GM23338 (cell line): ENCODE results near the gene IL20. TPM values are rescaled to one million over a fixed set of nuclear protein-coding genes. Genes with fewer than 3 reads are reported as not detected.

ENCODE experiments used
- ATAC-seq: fragments of 200-7000 bp; cut with Tn5 transposase; 3 replicates; pipeline ENCODE4 v1.9.1; 2020
- DNase-seq: peaks from one replicate; pipeline ENCODE4 v3.0.0-alpha.2; 2015; ENCODE audit warnings: low spot score
- H2AFZ ChIP-seq: fragments of 200-600 bp; sonication (generic); 2 replicates; pipeline ENCODE4 v1.8.0; 2016; ENCODE audit warnings: antibody characterized with exemption, mild to moderate bottlenecking, moderate library complexity
- H3F3A ChIP-seq: fragments of 200-600 bp; sonication (generic); replicated peaks from 2 replicates; pipeline ENCODE4 v1.8.0; 2017; ENCODE audit warnings: antibody characterized with exemption, mixed run types, low read depth
- H3K27ac ChIP-seq: fragments of 200-600 bp; sonication (generic); 2 replicates; pipeline ENCODE4 v1.6.1; 2016; ENCODE audit warnings: low read depth
- H3K27me3 ChIP-seq: fragments of 200-600 bp; sonication (generic); 2 replicates; pipeline ENCODE4 v1.8.0; 2016; ENCODE audit warnings: mild to moderate bottlenecking, mixed run types, moderate library complexity; ENCODE audit not compliant: insufficient read depth
- H3K36me3 ChIP-seq: fragments of 200-600 bp; sonication (generic); 2 replicates; pipeline ENCODE4 v1.8.0; 2016; ENCODE audit warnings: mild to moderate bottlenecking; ENCODE audit not compliant: insufficient read depth
- H3K4me1 ChIP-seq: fragments of 200-600 bp; sonication (generic); 2 replicates; pipeline ENCODE4 v1.8.0; 2016; ENCODE audit warnings: mild to moderate bottlenecking, moderate library complexity; ENCODE audit not compliant: insufficient read depth
- H3K4me2 ChIP-seq: fragments of 200-600 bp; sonication (generic); 2 replicates; pipeline ENCODE4 v1.7.1; 2017; ENCODE audit warnings: mixed run types
- H3K4me3 ChIP-seq: fragments of 200-600 bp; sonication (generic); 2 replicates; pipeline ENCODE4 v1.6.1; 2016; ENCODE audit warnings: mixed run types
- H3K79me2 ChIP-seq: fragments of 200-600 bp; sonication (generic); replicated peaks from 2 replicates; pipeline ENCODE4 v1.8.0; 2017; ENCODE audit warnings: mild to moderate bottlenecking; ENCODE audit not compliant: insufficient read depth
- H3K9me2 ChIP-seq: fragments of 200-600 bp; sonication (generic); 2 replicates; pipeline ENCODE4 v1.8.0; 2017; ENCODE audit not compliant: insufficient read depth
- H4K20me1 ChIP-seq: fragments of 200-600 bp; sonication (generic); replicated peaks from 2 replicates; pipeline ENCODE4 v1.8.0; 2017; ENCODE audit warnings: mild to moderate bottlenecking; ENCODE audit not compliant: insufficient read depth
- H3K27ac Mint-ChIP-seq: 2 replicates; pipeline ENCODE4 v1.8.0; 2020; ENCODE audit warnings: inconsistent platforms, mild to moderate bottlenecking, moderate library complexity, mixed read lengths
- H3K27me3 Mint-ChIP-seq: 3 replicates; pipeline ENCODE4 v1.8.0; 2022; ENCODE audit warnings: low read depth, mild to moderate bottlenecking, moderate library complexity, mixed read lengths, inconsistent platforms; ENCODE audit not compliant: insufficient read depth, poor library complexity
- H3K36me3 Mint-ChIP-seq: 3 replicates; pipeline ENCODE4 v1.8.0; 2021; ENCODE audit warnings: low read depth, mild to moderate bottlenecking, inconsistent platforms, moderate library complexity, mixed read lengths
- H3K4me1 Mint-ChIP-seq: 3 replicates; pipeline ENCODE4 v1.8.0; 2020; ENCODE audit warnings: mild to moderate bottlenecking, inconsistent platforms, mixed read lengths
- H3K4me3 Mint-ChIP-seq: 3 replicates; pipeline ENCODE4 v1.8.0; 2021; ENCODE audit warnings: moderate library complexity, mild to moderate bottlenecking, inconsistent platforms, mixed read lengths
- H3K9me3 Mint-ChIP-seq: 3 replicates; pipeline ENCODE4 v1.8.0; 2020; ENCODE audit warnings: moderate library complexity, mild to moderate bottlenecking, inconsistent platforms, mixed read lengths
- EZH2 ChIP-seq: fragments of 200-600 bp; sonication (generic); IDR thresholded peaks from one replicate; pipeline ENCODE4 v1.8.0; 2017; ENCODE audit warnings: antibody characterized with exemption, mild to moderate bottlenecking, low read depth; ENCODE audit not compliant: unreplicated experiment
- EZH2phosphoT487 ChIP-seq: fragments of 200-600 bp; sonication (generic); IDR thresholded peaks from one replicate; pipeline ENCODE4 v1.8.1; 2018; ENCODE audit warnings: antibody characterized with exemption; ENCODE audit not compliant: unreplicated experiment
- JUNB ChIP-seq: IDR thresholded peaks from one replicate; pipeline ENCODE4 v1.6.1; 2016; ENCODE audit warnings: antibody characterized with exemption; ENCODE audit not compliant: unreplicated experiment
- NANOG ChIP-seq: IDR thresholded peaks from 2 replicates; pipeline ENCODE4 v1.6.1; 2016; ENCODE audit warnings: antibody characterized with exemption, borderline replicate concordance
- POLR2AphosphoS5 ChIP-seq: IDR thresholded peaks from 2 replicates; pipeline ENCODE4 v1.6.1; 2016; ENCODE audit warnings: antibody characterized with exemption, low read depth
- STAT1 ChIP-seq: IDR thresholded peaks from one replicate; pipeline ENCODE4 v1.6.1; 2016; ENCODE audit warnings: antibody characterized with exemption; ENCODE audit not compliant: unreplicated experiment
- ZNF114 ChIP-seq: fragments of 250-450 bp; sonication (Bioruptor Pico); IDR thresholded peaks from 2 replicates; pipeline ENCODE4 v1.5.0; 2020; ENCODE audit warnings: mild to moderate bottlenecking, moderate library complexity
- ZNF331 ChIP-seq: fragments of 250-450 bp; sonication (Bioruptor Pico); IDR thresholded peaks from 2 replicates; pipeline ENCODE4 v1.5.0; 2020; ENCODE audit warnings: low read depth, mild to moderate bottlenecking, moderate library complexity
- ZNF462 ChIP-seq: fragments of 250-450 bp; sonication (Bioruptor Pico); IDR thresholded peaks from 2 replicates; pipeline ENCODE4 v1.5.0; 2020; ENCODE audit warnings: mild to moderate bottlenecking, moderate library complexity
- polyA plus RNA-seq: library from polyadenylated mRNA; unstranded; fragments of >200 nt; fragmentation: Nextera tagmentation; extraction: Ambion mirVana; gene quantifications from 2 replicates; pipeline ENCODE4 v1.2.1, GENCODE V29; 2016
- total RNA-seq: library from RNA; depleted of rRNA; stranded (reverse); fragments of >200 nt; shearing (Covaris generic); gene quantifications from 2 replicates; pipeline ENCODE4 v1.2.3, GENCODE V29; 2014
- TF ChIP-seq, protein P1 (sequence below), 2 experiments: fragments of 200-600 bp in 1 of 2; sonication (generic) in 1 of 2; conservative IDR thresholded peaks; 2 replicates each; pipeline versions ENCODE4 v1.5.1 to v1.6.1; 2016 to 2017; ENCODE audit warnings: antibody characterized with exemption in 2 of 2, low read depth in 2 of 2, mild to moderate bottlenecking in 2 of 2, moderate library complexity in 1 of 2
- TF ChIP-seq, protein P2 (sequence below): IDR thresholded peaks from one replicate; pipeline ENCODE4 v1.6.1; 2018; ENCODE audit warnings: antibody characterized with exemption; ENCODE audit not compliant: unreplicated experiment
- TF ChIP-seq, protein P3 (sequence below): IDR thresholded peaks from 2 replicates; pipeline ENCODE4 v1.6.1; 2016; ENCODE audit warnings: antibody characterized with exemption

The IL20 gene
- total and polyA plus RNA-seq, 2 experiments from 2014 or later = not detected

DNA sequence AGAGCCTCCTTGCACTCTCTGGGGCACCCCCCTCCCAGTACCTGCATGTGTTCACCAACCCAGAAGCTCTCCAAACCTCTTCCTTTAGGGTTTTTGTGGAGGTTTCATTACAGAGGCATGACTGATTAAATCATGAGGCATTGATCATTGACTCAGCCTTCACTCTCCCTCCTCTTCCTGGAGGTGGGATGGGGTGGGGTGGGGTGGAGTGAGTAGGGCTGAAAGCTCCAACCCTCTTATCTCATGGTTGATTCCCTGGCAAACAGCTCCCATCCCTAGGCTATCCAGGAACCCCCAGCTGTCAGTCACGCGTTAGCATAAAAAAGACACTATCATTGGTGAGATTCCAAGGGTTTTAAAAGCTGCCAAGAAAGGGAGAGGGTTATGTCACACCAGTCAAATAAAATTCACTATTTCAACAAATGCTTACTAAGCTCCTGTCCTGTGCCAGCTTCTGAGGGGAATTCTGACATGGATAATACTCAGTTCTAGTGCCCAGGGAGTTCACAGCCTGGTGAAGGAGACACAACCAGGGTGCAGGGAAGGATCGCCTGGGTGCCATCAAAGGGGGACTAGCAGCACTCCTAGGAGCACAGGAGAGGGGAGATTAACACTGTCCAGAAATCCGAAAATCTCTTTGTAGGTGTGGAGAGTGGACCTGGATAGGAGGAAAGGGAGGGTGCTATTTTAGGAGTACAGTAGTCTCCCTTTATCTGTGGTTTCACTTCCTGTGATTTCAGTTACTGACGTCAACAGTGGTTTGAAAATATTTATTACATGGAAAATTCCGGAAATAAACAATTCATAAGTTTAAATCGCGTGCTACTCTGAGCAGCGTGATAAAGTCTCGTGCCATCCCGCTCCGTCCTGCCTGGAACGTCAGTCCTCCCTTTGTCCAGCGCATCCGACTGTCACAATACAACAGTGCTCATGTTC lies 25.0 kb downstream of the IL20 start:
- Histone ChIP-seq H3K79me2 (no peaks in the 10 kb centered on the region), H3K4me2 (peak overlapping the region; percentile 62; the same call in 1 of the 2 replicates), H3K27ac (no peak overlapping the region), H3K27me3 (no peaks in the 10 kb centered on the region), H4K20me1 (no peaks in the 10 kb centered on the region), H3K4me1 (peaks cover 18% of the 10 kb centered on the region), H3F3A (no peaks in the 10 kb centered on the region), H3K9me2 (0 out of 2 replicates have a peak, but pooled peaks cover 10% of the 10 kb centered on the region), H3K4me3 (no peak overlapping the region), H2AFZ (0 out of 2 replicates have a peak overlapping the region, but pooled peaks have one; percentile 45), H3K36me3 (no peaks in the 10 kb centered on the region; the same call in 1 of the 2 replicates)
- Mint-ChIP-seq H3K27ac (no peak overlapping the region), H3K9me3 (no peaks in the 10 kb centered on the region; the same call in 2 of the 3 replicates), H3K4me1 (peaks cover 19% of the 10 kb centered on the region), H3K27me3 (peaks cover 2% of the 10 kb centered on the region), H3K4me3 (no peak overlapping the region), H3K36me3 (no peaks in the 10 kb centered on the region)
- DNase-seq = peak; percentile 52
- TF ChIP-seq ZNF462 (CRISPR knock-in tag) = peak; percentile 88
- TF ChIP-seq, protein P1, sequence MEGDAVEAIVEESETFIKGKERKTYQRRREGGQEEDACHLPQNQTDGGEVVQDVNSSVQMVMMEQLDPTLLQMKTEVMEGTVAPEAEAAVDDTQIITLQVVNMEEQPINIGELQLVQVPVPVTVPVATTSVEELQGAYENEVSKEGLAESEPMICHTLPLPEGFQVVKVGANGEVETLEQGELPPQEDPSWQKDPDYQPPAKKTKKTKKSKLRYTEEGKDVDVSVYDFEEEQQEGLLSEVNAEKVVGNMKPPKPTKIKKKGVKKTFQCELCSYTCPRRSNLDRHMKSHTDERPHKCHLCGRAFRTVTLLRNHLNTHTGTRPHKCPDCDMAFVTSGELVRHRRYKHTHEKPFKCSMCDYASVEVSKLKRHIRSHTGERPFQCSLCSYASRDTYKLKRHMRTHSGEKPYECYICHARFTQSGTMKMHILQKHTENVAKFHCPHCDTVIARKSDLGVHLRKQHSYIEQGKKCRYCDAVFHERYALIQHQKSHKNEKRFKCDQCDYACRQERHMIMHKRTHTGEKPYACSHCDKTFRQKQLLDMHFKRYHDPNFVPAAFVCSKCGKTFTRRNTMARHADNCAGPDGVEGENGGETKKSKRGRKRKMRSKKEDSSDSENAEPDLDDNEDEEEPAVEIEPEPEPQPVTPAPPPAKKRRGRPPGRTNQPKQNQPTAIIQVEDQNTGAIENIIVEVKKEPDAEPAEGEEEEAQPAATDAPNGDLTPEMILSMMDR (conservative IDR thresholded peaks at IDR 0.05; ENCODE audit: low read depth in 2 of 2) = no peak
- TF ChIP-seq EZH2phosphoT487 = no peak
- TF ChIP-seq, protein P2, sequence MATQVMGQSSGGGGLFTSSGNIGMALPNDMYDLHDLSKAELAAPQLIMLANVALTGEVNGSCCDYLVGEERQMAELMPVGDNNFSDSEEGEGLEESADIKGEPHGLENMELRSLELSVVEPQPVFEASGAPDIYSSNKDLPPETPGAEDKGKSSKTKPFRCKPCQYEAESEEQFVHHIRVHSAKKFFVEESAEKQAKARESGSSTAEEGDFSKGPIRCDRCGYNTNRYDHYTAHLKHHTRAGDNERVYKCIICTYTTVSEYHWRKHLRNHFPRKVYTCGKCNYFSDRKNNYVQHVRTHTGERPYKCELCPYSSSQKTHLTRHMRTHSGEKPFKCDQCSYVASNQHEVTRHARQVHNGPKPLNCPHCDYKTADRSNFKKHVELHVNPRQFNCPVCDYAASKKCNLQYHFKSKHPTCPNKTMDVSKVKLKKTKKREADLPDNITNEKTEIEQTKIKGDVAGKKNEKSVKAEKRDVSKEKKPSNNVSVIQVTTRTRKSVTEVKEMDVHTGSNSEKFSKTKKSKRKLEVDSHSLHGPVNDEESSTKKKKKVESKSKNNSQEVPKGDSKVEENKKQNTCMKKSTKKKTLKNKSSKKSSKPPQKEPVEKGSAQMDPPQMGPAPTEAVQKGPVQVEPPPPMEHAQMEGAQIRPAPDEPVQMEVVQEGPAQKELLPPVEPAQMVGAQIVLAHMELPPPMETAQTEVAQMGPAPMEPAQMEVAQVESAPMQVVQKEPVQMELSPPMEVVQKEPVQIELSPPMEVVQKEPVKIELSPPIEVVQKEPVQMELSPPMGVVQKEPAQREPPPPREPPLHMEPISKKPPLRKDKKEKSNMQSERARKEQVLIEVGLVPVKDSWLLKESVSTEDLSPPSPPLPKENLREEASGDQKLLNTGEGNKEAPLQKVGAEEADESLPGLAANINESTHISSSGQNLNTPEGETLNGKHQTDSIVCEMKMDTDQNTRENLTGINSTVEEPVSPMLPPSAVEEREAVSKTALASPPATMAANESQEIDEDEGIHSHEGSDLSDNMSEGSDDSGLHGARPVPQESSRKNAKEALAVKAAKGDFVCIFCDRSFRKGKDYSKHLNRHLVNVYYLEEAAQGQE = no peak
- TF ChIP-seq NANOG = 0 out of 2 replicates have a peak, but pooled peaks have one; percentile 29
- TF ChIP-seq ZNF331 = no peak
- no peak for TF ChIP-seq JUNB
- no peak for TF ChIP-seq STAT1
- no peak for TF ChIP-seq ZNF114
- no peak for TF ChIP-seq EZH2
- TF ChIP-seq POLR2AphosphoS5 = no peak
- TF ChIP-seq, protein P3, sequence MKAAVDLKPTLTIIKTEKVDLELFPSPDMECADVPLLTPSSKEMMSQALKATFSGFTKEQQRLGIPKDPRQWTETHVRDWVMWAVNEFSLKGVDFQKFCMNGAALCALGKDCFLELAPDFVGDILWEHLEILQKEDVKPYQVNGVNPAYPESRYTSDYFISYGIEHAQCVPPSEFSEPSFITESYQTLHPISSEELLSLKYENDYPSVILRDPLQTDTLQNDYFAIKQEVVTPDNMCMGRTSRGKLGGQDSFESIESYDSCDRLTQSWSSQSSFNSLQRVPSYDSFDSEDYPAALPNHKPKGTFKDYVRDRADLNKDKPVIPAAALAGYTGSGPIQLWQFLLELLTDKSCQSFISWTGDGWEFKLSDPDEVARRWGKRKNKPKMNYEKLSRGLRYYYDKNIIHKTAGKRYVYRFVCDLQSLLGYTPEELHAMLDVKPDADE = no peak
- ATAC-seq = peak; percentile 91
